ENCODE results near the gene DNAJC3.

DNA sequence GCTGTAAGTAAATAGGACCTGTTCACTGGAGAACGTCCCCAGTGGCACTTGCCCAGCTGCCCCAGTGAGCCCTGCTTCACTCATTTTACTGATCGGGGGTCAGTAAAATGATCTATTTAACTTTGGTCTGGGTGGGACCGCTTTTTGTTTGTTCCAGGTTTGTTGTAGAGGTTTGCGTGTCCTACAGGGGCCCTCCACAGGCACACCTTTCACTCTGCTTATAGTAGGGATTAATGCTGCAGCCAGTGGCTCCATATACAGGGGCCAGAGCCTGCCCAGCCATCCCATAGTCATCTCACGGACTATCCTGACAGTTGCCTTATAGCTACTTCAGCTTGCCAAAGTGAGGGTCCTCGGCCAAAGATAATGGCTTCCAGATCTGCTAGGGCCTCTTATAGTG, 104.1 kb downstream of the DNAJC3 start:
- TF ChIP-seq, protein P1, sequence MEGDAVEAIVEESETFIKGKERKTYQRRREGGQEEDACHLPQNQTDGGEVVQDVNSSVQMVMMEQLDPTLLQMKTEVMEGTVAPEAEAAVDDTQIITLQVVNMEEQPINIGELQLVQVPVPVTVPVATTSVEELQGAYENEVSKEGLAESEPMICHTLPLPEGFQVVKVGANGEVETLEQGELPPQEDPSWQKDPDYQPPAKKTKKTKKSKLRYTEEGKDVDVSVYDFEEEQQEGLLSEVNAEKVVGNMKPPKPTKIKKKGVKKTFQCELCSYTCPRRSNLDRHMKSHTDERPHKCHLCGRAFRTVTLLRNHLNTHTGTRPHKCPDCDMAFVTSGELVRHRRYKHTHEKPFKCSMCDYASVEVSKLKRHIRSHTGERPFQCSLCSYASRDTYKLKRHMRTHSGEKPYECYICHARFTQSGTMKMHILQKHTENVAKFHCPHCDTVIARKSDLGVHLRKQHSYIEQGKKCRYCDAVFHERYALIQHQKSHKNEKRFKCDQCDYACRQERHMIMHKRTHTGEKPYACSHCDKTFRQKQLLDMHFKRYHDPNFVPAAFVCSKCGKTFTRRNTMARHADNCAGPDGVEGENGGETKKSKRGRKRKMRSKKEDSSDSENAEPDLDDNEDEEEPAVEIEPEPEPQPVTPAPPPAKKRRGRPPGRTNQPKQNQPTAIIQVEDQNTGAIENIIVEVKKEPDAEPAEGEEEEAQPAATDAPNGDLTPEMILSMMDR (IDR thresholded peaks at IDR 0.05), result no peak
- no peak for TF ChIP-seq POLR2A (IDR thresholded peaks at IDR 0.05)
